T47D (cell line): ENCODE results near the gene TCAIM.
"Not testable (repeated sequence)": the region's sequence is repeated elsewhere in the genome, so short reads cannot be mapped to it uniquely, and the experiment has no call there.

Source experiments
- DNase-seq, 2 experiments: peaks; one replicate each; pipeline versions ENCODE4 v3.0.0 to v3.0.0-alpha.2; 2011 to 2012; ENCODE audit warnings: low read depth in 1 of 2, low spot score in 1 of 2
- JUND ChIP-seq: IDR thresholded peaks from 2 replicates; pipeline ENCODE4 v1.6.1; 2012; ENCODE audit warnings: low read depth
- in situ Hi-C: cut with HindIII; loops from 2 replicates; pipeline ENCODE4 v1.10.0; 2016; ENCODE audit warnings: low sequenced_read_pairs, low pct_unique_long_range_greater_than_20kb

The TCAIM gene

GRCh38 chr3:44409640-44410410, 71.3 kb downstream of the TCAIM start:
- TF ChIP-seq JUND: no peak
- no peak for DNase-seq
- in situ Hi-C loops: no loop called here

DNA sequence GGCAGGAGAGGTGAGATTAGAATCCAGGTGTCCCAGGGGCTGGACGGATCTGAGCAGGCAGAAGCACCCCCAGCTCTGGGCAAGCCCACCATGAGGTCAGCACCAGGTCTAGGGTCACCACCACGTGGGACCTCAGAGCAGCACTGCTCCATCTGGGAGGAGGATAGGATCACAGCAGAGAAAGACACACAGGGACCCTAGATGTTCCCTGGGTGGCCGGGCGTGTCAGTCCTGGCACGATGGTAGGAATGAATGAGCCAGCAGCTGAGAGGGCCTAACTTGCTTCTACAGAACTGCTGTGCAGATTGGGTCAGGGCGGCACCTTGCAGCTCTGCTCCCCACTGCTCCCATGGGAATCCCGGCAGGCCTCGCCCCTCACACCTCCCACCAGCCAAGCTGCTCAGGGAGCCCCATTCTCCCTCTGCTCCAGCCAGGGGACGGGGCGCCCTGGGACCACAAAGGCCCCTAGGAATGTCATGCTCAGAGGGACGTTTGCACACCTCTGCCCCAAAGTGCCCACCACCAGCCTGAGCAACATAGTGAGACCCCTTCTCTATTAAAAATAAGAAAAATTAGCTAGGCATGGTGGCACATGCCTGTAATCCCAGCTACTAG, 72.6 kb downstream of the TCAIM start:
- in situ Hi-C loops: no loop called here

DNA sequence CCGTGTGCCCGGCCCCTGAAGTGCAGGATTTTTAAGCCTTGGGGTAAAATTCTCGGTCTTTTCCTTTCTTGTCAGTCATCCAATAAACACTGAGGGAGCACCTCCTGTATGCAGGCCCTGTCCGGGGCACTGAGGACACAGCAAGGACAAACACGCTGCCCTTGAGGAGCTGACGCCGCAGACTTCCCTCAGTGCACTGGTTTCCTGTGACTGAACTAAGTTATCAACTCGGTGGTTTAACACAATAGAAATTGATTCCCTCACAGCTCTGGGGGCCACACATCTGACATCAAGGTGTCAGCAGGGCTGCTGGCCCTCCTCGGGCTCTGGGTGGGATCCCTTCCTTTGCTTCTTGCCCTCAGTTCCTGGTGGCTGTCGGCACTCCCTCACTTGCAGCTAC, 73.8 kb downstream of the TCAIM start:
- DNase-seq: no peak
- no peak for TF ChIP-seq JUND
- in situ Hi-C loops: no loop called here

More for the DNA sequence above, 72.6 kb downstream of the TCAIM start:
- no peak for DNase-seq
- TF ChIP-seq JUND: no peak

DNA sequence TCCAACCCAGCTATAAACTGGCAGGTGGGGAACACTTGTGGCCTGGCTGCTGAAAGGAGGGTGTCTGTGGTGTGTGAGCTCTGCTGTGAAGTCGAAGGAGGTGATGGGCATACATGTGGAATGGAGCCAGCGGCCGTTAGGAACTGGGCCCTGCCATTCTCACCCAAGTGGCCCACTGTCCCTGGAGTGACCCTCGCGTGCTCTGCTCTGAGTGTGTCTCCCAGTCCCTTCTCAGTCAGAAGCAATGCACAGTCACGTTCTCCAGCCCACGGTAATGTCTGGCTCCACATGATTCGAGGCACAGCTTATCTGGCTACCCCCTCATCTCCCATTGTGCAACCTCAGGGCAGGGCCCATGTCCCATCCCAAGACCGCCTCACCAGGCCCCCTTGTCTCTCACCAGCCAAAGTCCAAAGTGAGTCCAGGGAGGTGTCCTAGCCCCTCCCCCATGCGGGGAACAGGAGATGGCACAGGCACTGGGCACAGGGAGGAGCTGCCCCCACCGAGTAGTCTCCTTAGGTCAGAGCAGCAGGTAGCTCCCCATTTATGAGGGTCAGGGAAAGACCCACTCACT, 76.0 kb downstream of the TCAIM start:
- TF ChIP-seq JUND: no peak
- no peak for DNase-seq
- in situ Hi-C loops: no loop called here

DNA sequence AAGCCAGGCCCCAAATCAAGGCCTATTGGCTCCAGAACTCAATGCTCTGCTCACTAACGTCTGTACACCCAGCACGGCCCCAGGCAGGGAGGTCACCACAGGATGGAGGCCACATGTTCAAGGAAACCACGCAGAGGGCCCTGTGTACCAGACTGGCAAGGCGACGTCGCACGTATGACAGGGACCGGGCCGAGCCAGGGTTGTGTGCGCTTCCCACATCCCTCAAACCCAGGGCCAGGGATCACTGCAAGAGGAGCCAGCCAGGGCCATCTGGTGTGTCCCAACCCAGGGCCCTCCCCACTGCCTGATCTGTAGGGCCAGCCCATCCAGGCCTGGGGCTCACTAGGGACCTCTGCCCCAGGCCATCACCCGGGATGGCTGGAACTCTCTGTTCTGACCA, 76.9 kb downstream of the TCAIM start:
- in situ Hi-C loops: no loop called here
- TF ChIP-seq JUND: no peak
- no peak for DNase-seq

DNA sequence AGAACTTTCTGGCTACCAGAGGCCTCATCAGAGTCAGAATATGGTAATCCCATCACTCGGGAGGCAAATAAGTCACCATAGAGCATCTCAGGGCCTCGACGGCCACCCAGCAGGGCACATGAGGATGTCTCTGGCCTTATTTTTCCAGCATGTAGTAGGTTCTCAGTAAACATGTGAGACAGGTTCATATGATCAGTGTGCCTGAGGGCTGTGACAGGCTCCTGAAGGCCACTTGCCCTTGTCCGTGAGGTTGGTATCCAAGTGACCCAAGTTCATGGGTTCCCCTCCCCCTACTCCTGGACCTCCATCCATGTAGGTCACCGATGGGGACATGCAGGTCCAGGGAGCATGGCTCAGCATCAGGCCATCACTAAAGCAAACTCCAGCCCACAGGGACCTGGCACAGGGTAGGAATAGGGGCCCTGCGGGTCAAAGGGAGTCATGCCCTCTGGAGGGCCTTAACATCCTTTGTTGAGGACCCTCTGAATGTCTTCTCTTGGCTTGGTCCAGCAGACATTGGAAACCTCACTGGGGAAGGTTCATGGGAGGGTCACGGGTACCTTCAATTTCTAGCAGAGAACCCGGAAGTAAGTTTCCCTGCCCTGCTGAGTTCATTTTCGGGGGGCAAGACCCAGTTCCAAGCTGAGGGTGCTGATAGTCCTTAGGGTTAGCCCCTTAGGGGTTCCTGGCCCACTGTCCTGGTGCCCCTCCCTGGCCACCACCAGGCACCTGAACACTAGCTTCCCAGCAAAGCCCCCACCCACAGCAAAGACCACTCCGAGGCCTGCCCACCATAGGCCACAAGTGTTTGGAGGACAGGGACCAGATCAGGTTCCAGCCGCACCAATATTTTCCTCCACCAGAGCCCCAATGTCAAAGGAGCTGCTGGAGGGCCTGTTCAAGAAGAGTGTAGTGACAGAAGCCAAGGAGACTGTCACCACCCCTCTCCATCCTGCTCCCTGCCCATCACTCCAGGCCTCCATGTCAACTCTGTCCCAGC, 77.8 kb downstream of the TCAIM start:
- in situ Hi-C loops: no loop called here
- TF ChIP-seq JUND: no peak

GRCh38 chr3:44418118-44418517, 79.6 kb downstream of the TCAIM start:
- DNase-seq, in situ Hi-C loops: not testable (repeated sequence)

More for the DNA sequence above, 77.8 kb downstream of the TCAIM start:
- no peak for DNase-seq

DNA sequence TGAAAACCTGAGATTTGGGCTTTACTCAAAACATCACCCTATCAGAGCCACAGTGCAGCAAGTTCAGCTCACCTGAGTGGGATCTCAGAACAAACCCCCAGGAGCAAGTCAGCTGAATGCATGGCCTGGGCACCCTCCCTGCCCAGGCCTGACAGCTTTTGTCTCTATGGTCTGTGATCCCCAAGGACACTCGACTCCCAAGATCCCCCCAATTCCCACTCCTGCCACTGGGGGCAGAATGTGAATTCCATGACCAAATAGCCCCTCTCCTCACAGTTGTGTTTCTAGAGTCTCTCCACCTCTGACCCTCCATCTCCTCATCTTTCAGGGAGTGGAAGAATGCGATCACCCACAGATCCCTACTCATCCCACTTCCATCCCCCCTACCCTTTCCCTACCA, 80.0 kb downstream of the TCAIM start:
- DNase-seq: no peak
- TF ChIP-seq JUND: no peak
- in situ Hi-C loops: no loop called here

GRCh38 chr3:44419116-44419922, 80.8 kb downstream of the TCAIM start:
- in situ Hi-C loops: no loop called here

DNA sequence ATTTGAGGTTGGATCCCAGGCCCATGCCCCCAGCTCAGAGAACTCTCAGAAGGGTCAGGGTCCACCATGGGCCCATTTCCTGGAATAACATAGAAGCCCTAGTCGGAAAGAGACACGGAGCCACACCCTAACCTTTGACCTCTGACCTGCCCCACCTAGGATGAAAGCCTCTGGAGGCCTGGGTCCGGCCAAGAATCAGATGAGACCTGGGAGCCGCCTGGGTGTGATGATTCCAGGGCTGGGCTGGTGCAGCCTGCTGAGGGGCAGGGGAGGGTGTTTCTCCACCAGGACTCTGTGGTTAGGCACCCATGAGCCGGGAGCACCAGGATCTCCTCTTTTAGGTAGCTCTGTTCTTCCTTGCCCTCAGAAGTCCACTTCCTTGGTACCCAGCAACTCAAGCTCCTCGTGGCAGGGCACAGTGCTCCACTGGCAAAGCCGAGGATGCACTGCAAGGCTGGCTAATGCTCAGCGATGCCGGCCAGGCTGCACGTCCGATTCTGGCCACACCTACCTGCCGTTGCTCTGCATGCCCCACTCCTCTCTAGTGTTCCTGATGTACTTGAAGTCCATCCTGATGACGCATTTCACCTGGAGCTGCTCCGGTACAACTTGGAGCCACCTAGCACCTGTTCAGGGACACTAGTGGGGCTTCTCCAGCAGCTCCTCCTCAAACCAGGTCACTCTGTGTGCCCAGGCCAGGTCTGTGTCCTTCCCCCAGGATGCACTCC, 81.5 kb downstream of the TCAIM start:
- DNase-seq: no peak
- in situ Hi-C loops: no loop called here
- TF ChIP-seq JUND: no peak

More at GRCh38 chr3:44419116-44419922, 80.8 kb downstream of the TCAIM start:
- TF ChIP-seq JUND: no peak
- DNase-seq: no peak

- DNase-seq: no peak
- in situ Hi-C loops: no loop called here
- no peak for TF ChIP-seq JUND
Measured at GRCh38 chr3:44420676-44421075, 82.1 kb downstream of the TCAIM start.
